ENCODE data around the gene FBN2.

- TF ChIP-seq CTCF (IDR thresholded peaks at IDR 0.05) (no peak), POLR2A (IDR thresholded peaks at IDR 0.05) (no peak)
These were observed 310.0 kb downstream of the FBN2 start for GRCh38 chr5:128228008-128228407.
